ENCODE measurements around the gene LDLRAD2. TPM values are rescaled to one million over a fixed set of nuclear protein-coding genes. Genes with fewer than 3 reads are reported as not detected.

The LDLRAD2 gene
- total RNA-seq, 1 donor from 2014 or later, result not detected

GRCh38 chr1:21816602-21817302, 4.7 kb downstream of the LDLRAD2 start:
- Histone ChIP-seq H3K27ac (no peak overlapping the region), H3K36me3 (peaks cover 0 to 3% of the 10 kb centered on the region in 2 donors), H3K27me3 (no peaks in the 10 kb centered on the region), H3K4me3 (no peak overlapping the region), H3K9me3 (no peaks in the 10 kb centered on the region), H3K4me1 (peaks cover 7% of the 10 kb centered on the region)
- TF ChIP-seq CTCF (IDR thresholded peaks at IDR 0.05), result no peak
- TF ChIP-seq POLR2AphosphoS5 (IDR thresholded peaks at IDR 0.05; ENCODE audit: insufficient read depth in 1 of 2, low read depth in 1 of 2), result no peak
- no peak for TF ChIP-seq POLR2A (IDR thresholded peaks at IDR 0.05)
- DNase-seq (ENCODE audit: extremely low spot score in 2 of 2), result no peak
- intact Hi-C loops (cut with DNase I), result no loop called here

GRCh38 chr1:21818656-21819055, 6.6 kb downstream of the LDLRAD2 start:
- Histone ChIP-seq H3K4me1 (peaks cover 7% of the 10 kb centered on the region), H3K9me3 (no peaks in the 10 kb centered on the region), H3K27me3 (no peaks in the 10 kb centered on the region), H3K4me3 (no peak overlapping the region), H3K27ac (no peak overlapping the region), H3K36me3 (peaks cover 4 to 22% of the 10 kb centered on the region in 2 donors)
- DNase-seq (ENCODE audit: extremely low spot score in 2 of 2), result no peak
- TF ChIP-seq POLR2A (IDR thresholded peaks at IDR 0.05), result no peak
- TF ChIP-seq CTCF (IDR thresholded peaks at IDR 0.05), result no peak
- TF ChIP-seq POLR2AphosphoS5 (IDR thresholded peaks at IDR 0.05; ENCODE audit: insufficient read depth in 1 of 2, low read depth in 1 of 2), result no peak
- intact Hi-C loops (cut with DNase I), result no loop called here

- H3K4me3 ChIP-seq, result no peak overlapping the region
- H3K36me3 ChIP-seq, result peaks cover 4 to 43% of the 10 kb centered on the region in 2 donors
- TF ChIP-seq POLR2AphosphoS5 (IDR thresholded peaks at IDR 0.05; ENCODE audit: insufficient read depth in 1 of 2, low read depth in 1 of 2), result no peak
- no peak for DNase-seq (ENCODE audit: extremely low spot score in 2 of 2)
- no peaks in the 10 kb centered on the region for H3K4me1 ChIP-seq
- no peaks in the 10 kb centered on the region for H3K27me3 ChIP-seq
- H3K27ac ChIP-seq, result no peak overlapping the region
- intact Hi-C loops (cut with DNase I), result no loop called here
- H3K9me3 ChIP-seq, result no peaks in the 10 kb centered on the region
Observed at GRCh38 chr1:21820597-21821232, 8.7 kb downstream of the LDLRAD2 start.

GRCh38 chr1:21821385-21822019, 9.4 kb downstream of the LDLRAD2 start:
- no peak for DNase-seq (ENCODE audit: extremely low spot score in 2 of 2)
- Histone ChIP-seq H3K4me1 (no peaks in the 10 kb centered on the region), H3K4me3 (no peak overlapping the region), H3K36me3 (peaks cover 4 to 49% of the 10 kb centered on the region in 2 donors), H3K27me3 (no peaks in the 10 kb centered on the region), H3K27ac (no peak overlapping the region), H3K9me3 (no peaks in the 10 kb centered on the region)
- no peak for TF ChIP-seq POLR2AphosphoS5 (IDR thresholded peaks at IDR 0.05; ENCODE audit: insufficient read depth in 1 of 2, low read depth in 1 of 2)
- TF ChIP-seq POLR2A (IDR thresholded peaks at IDR 0.05), result no peak
- no peak for TF ChIP-seq CTCF (IDR thresholded peaks at IDR 0.05)
- intact Hi-C loops (cut with DNase I), result no loop called here

GRCh38 chr1:21822349-21822748, 10.3 kb downstream of the LDLRAD2 start:
- no peaks in the 10 kb centered on the region for H3K4me1 ChIP-seq
- no peaks in the 10 kb centered on the region for H3K27me3 ChIP-seq
- H3K27ac ChIP-seq, result no peak overlapping the region
- no peak overlapping the region for H3K4me3 ChIP-seq
- peaks cover 4 to 57% of the 10 kb centered on the region in 2 donors for H3K36me3 ChIP-seq
- no peak for DNase-seq (ENCODE audit: extremely low spot score in 2 of 2)
- intact Hi-C loops (cut with DNase I), result no loop called here
- TF ChIP-seq POLR2AphosphoS5 (IDR thresholded peaks at IDR 0.05; ENCODE audit: insufficient read depth in 1 of 2, low read depth in 1 of 2) (no peak), POLR2A (IDR thresholded peaks at IDR 0.05) (no peak), CTCF (IDR thresholded peaks at IDR 0.05) (no peak)
- H3K9me3 ChIP-seq, result no peaks in the 10 kb centered on the region

All from vagina (tissue), 2 donors.